GM10847 (cell line): ENCODE data around the gene C16orf46.

Source experiments
- POLR2A ChIP-seq: IDR thresholded peaks from 2 replicates; pipeline ENCODE4 v1.6.1; 2011; ENCODE audit not compliant: insufficient read length; ENCODE audit errors: extremely low read depth

Gene C16orf46

GRCh38 chr16:81095653-81095952 is 18.6 kb upstream of the C16orf46 start:
- no peak for TF ChIP-seq POLR2A

- TF ChIP-seq POLR2A: no peak
Measured at GRCh38 chr16:81094771-81095251, 17.8 kb upstream of the C16orf46 start.

GRCh38 chr16:81088836-81089235 is 11.8 kb upstream of the C16orf46 start:
- TF ChIP-seq POLR2A: no peak

- TF ChIP-seq POLR2A: no peak
Measured at GRCh38 chr16:81081014-81081413, 4.0 kb upstream of the C16orf46 start.

- no peak for TF ChIP-seq POLR2A
Measured at GRCh38 chr16:81080233-81080632, 3.2 kb upstream of the C16orf46 start.

GRCh38 chr16:81076566-81077075 is 417 bp downstream of the C16orf46 start:
- TF ChIP-seq POLR2A: no peak

GRCh38 chr16:81073560-81074330 is 3.3 kb downstream of the C16orf46 start:
- TF ChIP-seq POLR2A: no peak

GRCh38 chr16:81071805-81072204 is 5.2 kb downstream of the C16orf46 start:
- no peak for TF ChIP-seq POLR2A

GRCh38 chr16:81070979-81071378 is 6.1 kb downstream of the C16orf46 start:
- no peak for TF ChIP-seq POLR2A

GRCh38 chr16:81069063-81069462 is 8.0 kb downstream of the C16orf46 start:
- no peak for TF ChIP-seq POLR2A

GRCh38 chr16:81067166-81067565 is 9.9 kb downstream of the C16orf46 start:
- no peak for TF ChIP-seq POLR2A

- no peak for TF ChIP-seq POLR2A
Measured at GRCh38 chr16:81066681-81067080, 10.4 kb downstream of the C16orf46 start.

- no peak for TF ChIP-seq POLR2A
Measured at GRCh38 chr16:81061871-81062608, 15.0 kb downstream of the C16orf46 start.

- TF ChIP-seq POLR2A: no peak
Measured at GRCh38 chr16:81061307-81061640, 15.8 kb downstream of the C16orf46 start.

GRCh38 chr16:81060576-81061306 is 16.3 kb downstream of the C16orf46 start:
- TF ChIP-seq POLR2A: no peak

GRCh38 chr16:81053761-81054160 is 23.3 kb downstream of the C16orf46 start:
- no peak for TF ChIP-seq POLR2A

GRCh38 chr16:81042821-81043220 is 34.2 kb downstream of the C16orf46 start:
- TF ChIP-seq POLR2A: no peak
